Coronary artery (tissue), 2 donors: ENCODE results near the gene ETS2.
A peak's percentile ranks its signal among the peaks of the same experiment; 100 is the strongest.

Experiments
- DNase-seq: peaks from one replicate; pipeline ENCODE4 v3.0.0-alpha.2; 2017; ENCODE audit warnings: low spot score
- H3K27ac ChIP-seq, 2 donors: fragments of 200-600 bp; sonication (generic); one replicate each; pipeline ENCODE4 v1.5.1; 2016 to 2019
- H3K4me3 ChIP-seq: fragments of 200-600 bp; sonication (generic); 2 replicates; pipeline ENCODE4 v1.5.1; 2016; ENCODE audit warnings: mild to moderate bottlenecking, moderate library complexity
- TF ChIP-seq, protein P1 (sequence below): fragments of 200-600 bp; sonication (generic); IDR thresholded peaks from one replicate; pipeline ENCODE4 v1.5.1; 2019; ENCODE audit warnings: antibody characterized with exemption

Gene ETS2

DNA sequence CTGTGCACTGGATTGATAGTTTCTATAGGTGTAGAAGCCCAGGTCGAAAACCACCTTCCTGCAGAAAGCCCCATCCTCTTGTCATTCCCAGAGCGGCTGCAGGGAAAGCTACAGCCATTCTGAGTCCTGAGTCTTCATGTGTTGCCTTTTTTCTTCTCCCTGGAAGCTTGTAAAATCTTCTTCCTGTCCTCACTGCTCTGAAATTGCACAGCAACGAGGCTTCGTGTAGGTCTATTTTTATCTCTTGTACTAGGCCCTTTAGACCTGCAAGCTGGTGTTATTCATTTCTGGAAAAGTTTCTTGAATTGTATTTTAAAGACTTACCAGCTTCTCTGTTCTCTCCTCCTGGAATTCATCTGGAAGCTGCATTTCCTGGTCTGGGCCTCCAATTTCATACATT, 44.2 kb upstream of the ETS2 start:
- peak; percentile 56 for DNase-seq
- H3K27ac ChIP-seq, result peak overlapping the region; percentile 42 to 69
- TF ChIP-seq, protein P1, sequence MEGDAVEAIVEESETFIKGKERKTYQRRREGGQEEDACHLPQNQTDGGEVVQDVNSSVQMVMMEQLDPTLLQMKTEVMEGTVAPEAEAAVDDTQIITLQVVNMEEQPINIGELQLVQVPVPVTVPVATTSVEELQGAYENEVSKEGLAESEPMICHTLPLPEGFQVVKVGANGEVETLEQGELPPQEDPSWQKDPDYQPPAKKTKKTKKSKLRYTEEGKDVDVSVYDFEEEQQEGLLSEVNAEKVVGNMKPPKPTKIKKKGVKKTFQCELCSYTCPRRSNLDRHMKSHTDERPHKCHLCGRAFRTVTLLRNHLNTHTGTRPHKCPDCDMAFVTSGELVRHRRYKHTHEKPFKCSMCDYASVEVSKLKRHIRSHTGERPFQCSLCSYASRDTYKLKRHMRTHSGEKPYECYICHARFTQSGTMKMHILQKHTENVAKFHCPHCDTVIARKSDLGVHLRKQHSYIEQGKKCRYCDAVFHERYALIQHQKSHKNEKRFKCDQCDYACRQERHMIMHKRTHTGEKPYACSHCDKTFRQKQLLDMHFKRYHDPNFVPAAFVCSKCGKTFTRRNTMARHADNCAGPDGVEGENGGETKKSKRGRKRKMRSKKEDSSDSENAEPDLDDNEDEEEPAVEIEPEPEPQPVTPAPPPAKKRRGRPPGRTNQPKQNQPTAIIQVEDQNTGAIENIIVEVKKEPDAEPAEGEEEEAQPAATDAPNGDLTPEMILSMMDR, result no peak
- H3K4me3 ChIP-seq, result no peak overlapping the region

DNA sequence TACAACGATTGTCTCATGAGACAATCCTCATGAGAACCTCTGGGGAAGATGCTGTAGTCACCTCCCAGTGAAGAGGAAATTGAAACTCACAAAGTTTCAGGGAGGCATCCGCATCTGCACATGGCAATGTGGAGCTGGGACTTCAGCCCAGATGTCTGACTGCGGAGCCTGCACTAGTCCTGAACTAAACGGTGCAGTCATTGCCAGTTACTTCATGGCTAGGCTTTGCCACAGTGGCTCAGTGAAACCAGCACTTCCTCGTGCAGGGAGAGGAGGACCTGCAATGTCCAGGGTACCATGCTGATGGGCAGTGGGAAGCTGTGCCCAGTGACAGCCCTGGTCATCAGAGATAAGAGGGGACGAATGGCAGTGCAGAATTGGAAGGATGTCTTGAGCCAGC, 40.7 kb upstream of the ETS2 start:
- peak; percentile 68 for DNase-seq
- no peak overlapping the region for H3K27ac ChIP-seq
- H3K4me3 ChIP-seq, result no peak overlapping the region
- TF ChIP-seq, protein P1, result no peak

DNA sequence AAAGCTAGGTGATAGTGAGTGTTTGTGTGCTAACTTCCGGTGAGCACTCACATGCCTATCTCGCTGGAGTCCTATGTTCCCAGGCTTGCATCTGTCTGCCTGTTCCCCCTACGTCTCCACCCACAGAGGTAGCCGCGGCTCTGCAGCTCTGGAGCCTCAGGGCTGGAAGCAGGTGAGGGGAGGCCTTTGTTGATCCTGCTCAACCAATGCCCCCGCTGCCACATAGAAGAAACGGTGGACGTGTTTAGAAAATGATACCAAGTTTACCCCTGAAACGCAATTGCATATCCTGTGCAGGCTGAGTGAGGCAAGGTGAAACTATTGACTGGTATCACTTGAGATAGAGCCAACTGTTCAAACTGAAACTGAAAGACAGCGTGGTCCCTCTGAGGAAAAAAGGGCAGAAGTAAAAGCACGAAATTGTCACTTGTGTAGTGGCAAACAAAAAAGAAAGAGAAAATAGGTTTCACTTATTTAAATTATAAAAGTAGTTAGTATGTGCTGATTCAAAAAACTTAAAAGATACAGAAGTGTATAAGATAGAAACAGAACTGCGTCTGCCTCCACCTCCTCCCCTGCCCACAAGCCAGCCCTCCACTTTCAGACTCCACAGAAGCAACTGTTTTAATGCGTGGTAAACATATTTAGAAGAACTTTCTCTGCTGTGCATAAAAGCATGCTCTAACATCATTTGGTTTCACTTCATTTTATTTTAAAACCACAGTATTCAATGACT, 38.6 kb upstream of the ETS2 start:
- Histone ChIP-seq H3K27ac (peak overlapping the region in 1 of 2 donors; percentile 9), H3K4me3 (peak overlapping the region; percentile 38)
- DNase-seq, result peak; percentile 53
- TF ChIP-seq, protein P1, result no peak

DNA sequence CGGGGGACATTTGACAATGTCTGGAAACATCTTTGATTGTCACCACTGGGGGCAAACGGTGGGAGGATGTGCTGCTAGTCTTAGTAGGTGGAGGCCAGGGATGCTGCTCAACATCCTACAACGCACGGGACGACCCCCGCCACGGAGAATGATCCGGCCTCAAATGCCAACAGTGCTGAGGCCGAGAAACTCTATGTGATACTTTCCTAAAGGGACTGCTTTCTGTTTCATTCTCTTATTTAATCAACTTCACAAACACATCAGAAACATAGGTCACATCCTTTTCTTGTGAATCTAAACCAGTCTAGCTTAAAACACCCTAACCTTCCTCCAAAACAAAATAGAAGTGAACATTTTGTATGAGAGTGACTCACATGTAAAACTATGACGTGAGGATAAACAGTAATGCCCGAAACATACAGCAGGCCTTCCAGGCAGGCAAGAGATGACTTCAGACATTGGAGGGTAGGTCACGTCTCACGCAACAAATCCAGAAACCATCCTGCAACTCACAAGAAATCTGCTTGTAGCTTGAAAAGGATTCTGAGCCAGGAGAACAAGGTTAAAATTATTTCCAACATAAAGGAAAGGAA, 37.2 kb upstream of the ETS2 start:
- peak overlapping the region; percentile 81 to 83 for H3K27ac ChIP-seq
- no peak for DNase-seq

DNA sequence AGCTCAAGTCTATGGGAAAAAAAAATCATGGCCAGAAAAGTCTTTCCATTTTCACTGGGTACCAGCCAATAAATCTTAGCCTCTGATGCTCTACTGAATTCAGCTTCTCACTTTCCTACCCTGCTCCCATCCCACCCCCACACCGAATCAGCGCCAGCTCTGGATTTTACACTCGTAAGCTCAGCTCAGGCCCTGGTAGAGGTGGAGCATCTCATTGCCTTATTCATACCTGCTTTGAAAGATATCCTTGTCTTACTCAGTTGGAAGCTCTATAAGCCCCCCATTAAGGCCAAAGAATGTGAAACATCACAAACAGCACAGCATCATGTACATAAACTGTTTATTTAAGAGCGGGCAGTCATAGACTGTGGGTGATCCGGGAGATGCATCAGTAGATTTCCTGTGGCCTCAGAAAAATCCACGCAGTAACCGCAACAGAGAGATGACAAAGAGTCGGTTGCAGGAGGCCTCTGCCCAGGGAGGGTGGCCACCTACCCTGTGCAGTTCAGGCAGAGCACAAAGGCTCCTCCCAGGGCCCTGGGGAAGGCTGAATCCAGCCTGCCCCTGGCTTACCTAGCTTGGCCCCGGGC, 36.4 kb upstream of the ETS2 start:
- no peak overlapping the region for H3K4me3 ChIP-seq
- peak overlapping the region; percentile 81 to 83 for H3K27ac ChIP-seq
- TF ChIP-seq, protein P1, result no peak
- no peak for DNase-seq

More for the DNA sequence above, 37.2 kb upstream of the ETS2 start:
- H3K4me3 ChIP-seq, result no peak overlapping the region
- TF ChIP-seq, protein P1, result no peak

DNA sequence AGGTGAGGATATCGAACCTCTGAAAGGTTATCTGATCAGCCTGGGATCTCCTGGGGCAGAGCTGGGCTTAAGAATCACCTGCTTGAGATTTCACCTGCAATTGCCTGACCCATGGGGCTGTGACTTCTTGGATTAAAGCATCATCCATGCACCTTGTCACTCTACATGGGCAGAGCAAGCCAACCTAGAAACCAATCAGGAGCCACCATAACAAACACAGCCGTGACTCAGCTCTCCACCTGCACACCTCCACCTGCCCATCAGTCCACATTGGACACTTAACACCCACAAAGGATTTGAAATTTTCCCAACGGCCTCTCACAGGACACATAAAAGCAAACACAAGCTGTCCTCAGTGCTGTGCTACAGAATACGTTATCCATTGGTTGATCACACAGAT, 35.1 kb upstream of the ETS2 start:
- no peak for DNase-seq
- Histone ChIP-seq H3K4me3 (no peak overlapping the region), H3K27ac (no peak overlapping the region)
- TF ChIP-seq, protein P1, result no peak
